ENCODE data around the gene TBL1XR1. TPM values are rescaled to one million over a fixed set of nuclear protein-coding genes. Genes with fewer than 3 reads are reported as not detected.

The TBL1XR1 gene
- polyA plus RNA-seq, 12 donors = 59.7 to 586 (median 82.5) TPM

DNA sequence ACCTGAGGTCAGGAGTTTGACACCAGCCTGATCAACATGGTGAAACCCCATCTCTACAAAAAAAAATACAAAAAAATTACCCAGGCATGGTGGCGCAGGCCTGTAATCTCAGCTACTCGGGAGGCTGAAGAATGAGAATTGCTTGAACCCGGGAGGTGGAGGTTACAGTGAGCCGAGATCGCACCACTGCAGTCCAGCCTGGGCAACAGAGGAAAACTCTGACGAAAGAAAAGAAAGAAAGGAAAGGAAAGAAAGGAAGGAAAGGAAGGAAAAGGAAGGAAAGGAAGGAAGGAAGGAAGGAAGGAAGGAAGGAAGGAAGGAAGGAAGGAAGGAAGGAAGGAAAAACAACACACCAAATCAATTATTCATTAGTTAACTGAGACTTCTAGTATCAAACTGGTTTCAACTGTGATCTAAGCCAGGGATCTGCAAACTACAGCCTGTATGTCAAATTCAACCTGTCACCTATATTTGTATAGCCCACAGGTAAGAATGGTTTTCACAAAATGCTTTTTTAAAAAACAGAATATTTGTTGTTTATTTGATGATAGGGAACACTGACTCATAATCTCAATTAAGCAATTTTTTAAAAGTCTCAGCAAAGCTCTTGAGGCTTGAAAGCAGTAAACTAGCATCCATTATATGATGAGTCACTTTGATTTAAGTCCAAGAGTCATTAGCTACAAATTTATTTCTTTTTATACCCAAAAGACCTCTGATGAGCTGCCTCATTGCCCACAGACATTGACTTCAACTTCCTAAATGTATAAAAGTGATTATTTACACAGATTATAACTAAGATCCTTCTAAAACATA, 127.6 kb downstream of the TBL1XR1 start:
- no peak for DNase-seq

DNA sequence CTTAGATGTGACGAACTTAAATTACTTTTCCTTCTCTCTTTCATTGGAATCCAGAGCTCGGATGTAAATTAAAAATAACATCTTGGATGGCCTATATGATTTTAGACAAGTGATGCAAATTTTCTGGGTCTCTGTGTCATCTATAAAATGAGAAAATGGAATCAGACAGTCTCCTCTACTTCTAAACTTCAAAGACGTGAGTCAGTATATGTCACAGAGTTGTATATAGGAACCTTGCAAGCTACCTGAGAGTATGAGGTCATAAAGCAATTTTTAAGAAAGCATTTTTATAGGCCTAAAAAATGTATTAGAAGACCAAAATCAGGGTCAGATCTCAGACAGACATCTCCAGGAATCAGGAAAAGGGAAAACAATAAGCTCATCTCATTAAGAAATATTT, 128.3 kb downstream of the TBL1XR1 start:
- DNase-seq = no peak

DNA sequence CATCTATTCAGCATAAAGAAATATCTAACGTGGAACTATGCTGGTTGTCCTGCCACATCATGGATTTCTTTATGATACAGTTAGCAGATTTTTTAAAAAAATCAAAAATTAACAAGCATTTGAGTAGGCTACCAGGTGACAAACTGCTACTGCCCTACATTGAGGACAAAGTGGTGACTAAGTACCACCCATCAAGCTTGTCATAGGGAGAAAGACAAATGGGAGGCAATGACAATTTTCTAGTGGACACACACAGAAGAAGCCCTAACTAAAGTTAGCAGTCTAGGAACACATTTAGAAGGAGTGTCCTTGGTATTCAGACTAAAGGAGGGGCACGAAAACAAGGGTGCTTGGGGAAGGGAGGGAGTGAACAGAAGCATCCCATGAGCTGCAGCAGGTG, 131.2 kb downstream of the TBL1XR1 start:
- DNase-seq = no peak

DNA sequence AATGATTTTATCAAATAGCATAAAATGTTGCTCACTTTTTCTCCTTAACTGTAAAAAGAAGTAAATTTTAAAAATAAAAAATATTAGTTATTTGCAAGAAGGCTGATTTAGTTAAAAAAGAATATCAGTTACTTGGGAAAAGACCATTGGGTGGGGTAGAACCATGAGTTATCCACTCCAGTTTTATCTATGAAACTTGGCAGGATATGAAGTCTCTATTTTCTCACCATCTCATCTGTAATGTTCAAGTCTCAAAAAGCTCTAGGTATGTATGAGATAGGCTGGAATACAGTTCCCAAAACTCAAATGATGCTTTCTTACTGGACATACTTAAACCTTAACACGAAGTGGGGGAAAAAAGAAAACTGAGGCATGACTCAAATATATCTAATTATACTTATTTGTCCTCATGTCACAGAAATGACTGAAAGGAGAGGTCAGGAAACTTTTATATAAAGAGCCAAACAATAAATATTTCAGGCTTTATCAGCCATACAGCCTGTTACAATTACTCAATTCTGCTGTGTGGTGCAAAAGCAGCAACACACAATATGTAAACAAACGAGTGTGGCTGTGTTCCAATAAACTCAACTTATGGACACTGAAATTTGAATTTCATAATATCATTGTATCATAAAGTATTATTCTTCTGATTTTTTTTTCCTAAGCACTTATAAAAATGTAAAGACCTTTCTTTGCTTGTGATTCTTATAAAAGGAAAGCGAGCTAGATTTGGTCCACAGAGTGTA, 131.8 kb downstream of the TBL1XR1 start:
- no peak for DNase-seq

DNA sequence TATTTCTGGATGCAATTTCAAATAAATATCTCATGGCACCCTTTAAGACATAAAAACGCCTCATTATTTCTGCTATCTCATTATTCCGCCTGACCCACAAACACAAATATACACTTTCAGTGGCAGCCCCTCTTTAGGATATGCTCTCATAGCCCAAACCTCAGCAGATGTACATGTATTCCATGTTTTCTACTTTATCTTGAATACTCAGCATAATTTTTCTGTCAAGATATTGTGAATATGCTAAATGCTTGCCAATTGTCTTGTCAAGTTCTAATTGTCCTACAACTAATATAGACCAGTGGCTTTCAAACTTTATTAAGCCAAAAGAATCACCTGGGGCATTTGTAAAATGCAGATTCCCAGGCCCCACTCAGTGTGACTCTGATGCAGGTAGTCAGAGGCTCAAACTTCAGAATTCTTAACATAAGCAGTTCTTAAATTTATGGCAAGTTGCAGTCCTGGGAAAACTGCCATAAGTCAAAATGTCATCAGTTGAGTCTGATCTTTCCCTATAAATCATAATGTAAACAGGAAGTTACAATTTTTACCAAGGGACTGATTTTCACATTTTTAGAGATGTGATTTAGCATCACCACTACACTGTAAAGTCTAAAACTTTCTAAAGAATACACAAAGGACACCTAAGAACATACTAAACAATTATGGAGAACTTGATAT, 135.1 kb downstream of the TBL1XR1 start:
- no peak for DNase-seq

DNA sequence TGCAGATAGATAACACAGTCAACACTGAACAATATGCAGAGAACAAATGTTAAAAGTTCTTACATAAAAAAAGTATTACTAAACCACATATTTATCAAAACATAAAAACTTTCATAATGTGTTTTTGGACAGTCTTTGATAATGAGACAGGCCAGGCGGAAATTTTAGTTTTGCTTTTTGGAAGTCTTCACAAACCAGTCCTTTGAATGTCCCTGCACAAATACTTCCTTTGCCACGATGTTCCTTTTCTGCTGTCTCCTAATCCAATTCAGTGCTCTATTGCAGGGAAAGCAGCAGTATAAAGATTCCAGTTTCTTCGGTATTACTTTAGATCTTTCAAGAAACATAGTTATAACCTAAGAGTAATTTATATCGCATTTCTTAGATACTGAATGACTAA, 135.9 kb downstream of the TBL1XR1 start:
- no peak for DNase-seq

DNA sequence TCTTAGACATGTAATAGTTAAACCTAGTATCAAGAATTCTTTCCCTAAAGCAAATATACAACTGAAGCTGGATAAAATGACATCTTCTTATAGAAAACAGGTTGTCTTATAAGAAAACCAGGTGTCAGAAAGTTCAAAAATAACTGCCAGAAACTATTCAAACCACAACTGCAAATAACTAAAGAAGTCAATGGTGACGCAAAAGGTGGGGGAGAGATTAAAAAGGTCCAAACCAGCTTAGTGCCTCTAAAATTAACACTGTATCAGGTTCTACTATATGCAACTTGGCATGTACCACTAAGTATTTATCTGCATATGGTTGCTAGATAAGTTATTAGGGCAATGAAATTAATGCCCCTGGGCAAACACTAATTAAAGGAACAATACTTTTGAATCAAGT, 136.8 kb downstream of the TBL1XR1 start:
- DNase-seq = no peak

DNA sequence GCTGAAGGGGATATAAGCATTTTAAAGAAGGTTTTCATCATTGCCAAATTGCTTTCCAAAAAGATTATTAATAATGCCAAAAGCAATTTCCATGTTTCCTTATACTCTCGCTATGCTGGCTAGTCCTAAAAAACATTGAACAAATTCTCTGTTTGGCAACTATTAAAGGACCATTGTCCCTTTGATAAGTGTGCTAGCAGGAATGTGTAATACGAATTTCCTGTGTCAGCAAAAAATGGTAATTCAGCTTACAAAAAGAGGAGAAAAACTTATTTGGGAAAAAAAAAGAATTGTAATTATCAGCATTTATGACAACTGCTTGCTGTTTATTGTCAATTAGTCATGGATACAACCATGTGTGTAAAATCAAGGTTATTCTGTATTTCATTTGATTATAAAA, 138.6 kb downstream of the TBL1XR1 start:
- DNase-seq = no peak

DNA sequence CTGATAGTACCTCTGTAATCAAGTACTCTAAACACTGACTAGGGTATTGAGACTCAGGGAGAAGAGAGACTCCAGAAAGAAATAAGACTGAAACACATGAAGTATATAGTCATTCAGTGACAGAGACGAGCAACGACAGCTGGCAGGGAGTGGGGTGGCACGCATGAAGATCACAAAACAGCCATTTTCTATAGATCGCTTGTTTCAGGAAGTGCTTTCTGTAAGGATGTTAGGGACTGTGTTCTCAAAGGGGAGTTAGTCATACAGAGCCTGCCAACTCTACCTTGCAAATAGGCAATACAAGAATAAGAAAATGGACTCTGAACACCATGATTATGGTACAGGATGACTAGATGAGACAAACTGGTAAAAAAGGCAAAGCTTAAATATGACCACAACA, 139.5 kb downstream of the TBL1XR1 start:
- DNase-seq = no peak

DNA sequence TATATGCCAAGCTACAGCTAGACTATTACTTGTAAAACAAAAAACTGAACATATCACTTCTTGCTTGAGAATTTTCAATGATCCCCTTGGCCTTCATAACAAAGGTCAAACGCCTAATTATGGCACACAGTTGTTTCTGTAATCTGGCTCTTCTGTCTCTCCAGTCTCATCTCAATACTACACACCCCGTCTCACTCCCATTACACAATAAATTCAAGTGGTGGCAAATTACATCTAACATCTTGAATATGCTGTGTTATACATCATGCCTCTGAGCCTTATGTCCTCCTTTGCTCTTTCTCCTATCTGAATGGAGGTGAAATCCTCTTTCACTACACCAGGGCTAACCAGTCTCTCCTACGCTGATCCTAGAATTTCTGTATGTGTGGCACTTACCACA, 140.4 kb downstream of the TBL1XR1 start:
- DNase-seq = no peak

DNA sequence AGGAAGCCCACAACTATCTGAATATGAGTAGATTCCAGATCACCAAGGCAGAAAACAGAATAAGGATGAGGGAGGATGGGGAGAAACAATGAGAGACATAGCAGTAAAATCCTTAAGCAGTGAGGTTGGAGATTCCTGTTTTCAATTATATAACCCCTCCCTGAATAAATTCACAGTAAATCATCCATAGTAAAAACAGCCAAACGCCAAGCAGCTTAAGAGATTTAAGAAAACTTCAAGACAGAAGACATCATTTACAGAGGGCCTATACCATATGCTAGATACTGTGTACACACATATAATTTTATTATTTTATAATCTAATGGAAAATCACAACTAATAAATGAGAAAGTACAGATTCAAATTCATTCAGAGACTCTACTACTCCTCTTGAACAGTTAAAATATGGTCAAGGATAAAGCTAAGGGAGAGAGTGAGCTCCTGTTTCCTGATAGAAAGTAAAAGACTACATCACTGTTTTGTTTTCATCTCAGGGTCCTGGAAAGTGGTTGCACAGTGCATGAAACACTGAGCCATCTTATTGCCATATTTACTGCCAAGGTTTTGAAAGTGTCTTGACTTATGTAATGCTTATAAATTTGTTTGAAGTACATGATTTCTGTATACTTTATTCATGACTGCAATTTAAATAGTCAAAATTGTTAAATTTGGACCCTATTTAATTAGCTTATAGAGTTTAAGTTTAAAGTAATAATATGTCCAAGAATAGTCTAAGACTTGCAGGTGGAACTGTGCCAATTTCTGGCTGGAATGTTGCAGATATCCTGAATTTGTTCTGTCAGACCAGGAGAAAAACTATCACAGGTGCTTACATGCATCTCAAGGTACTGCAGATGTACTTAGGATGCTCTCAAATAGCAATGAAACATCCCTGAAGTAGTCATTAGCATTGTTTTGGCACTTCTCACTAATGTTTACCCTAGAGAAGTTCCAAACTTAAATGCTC, 141.4 kb downstream of the TBL1XR1 start:
- peak; percentile 24 for DNase-seq

DNA sequence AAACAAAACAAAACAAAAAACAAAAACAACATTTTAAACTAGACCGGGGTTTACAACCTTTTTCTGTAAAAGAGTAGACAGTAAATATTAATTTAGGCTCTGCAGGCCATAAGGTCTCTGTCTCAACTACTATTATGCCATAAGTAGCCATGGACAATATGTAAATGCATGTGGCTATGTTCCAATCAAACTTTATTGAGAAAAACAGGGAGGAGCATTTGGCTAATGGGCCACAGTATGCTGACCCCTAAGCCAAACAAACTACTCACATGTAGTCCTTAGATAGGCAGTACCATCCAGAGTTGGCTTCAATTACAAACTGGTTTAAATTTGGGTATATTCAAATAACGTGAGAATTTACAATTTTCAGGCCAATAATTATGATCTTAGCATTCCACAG, 144.2 kb downstream of the TBL1XR1 start:
- no peak for DNase-seq

DNA sequence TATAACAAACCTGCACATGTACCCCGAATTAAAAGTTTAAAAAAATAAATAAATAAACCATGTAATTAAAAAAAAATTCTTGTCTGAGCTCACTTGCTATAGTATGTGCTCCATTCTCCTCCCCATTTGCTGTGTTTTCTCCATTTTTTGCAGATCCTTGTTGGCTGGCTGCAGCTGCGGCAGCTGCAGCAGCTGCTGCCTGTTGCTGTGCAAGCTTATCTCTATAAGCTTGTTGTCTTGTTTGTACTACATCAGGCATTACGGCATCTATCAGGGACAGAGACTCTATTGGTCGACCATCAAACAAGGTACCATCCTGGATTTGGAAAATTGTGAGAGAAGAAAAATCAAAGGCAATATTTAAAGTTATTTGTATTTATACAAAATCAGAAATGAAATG, 145.9 kb downstream of the TBL1XR1 start:
- peak; percentile 38 for DNase-seq

DNA sequence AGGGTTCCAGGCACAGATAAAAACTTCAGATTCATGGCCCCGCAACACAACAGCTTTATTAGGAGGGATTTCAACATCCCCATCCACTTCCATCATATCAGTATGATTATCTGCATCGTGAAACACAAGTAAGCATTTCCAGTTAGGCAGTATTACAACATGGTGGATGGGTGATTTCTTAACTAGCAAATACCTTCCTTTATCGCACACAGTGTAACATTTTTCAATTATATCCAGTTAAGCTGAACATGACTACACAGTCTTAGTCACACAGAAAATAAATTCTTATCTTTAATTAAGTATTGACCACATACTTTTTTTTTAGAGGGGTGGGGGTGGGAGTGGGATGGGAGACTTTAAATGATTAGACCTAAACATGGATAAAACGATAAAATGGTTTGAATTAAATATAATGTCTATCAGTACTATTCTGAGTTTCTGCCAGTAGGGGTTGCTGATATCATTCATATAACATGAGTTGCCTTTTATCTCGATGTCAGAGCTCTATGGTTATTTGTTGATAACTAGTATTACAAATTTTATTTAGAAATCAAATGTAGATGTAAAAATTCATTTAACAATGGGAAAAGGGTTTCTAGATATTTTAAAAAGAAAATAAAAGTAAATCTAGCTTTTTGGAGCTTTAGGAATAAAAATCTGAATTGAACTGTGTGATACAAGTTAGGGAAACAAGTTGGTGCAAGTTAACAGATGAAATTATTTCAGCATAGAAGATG, 146.6 kb downstream of the TBL1XR1 start:
- DNase-seq = peak; percentile 54

DNA sequence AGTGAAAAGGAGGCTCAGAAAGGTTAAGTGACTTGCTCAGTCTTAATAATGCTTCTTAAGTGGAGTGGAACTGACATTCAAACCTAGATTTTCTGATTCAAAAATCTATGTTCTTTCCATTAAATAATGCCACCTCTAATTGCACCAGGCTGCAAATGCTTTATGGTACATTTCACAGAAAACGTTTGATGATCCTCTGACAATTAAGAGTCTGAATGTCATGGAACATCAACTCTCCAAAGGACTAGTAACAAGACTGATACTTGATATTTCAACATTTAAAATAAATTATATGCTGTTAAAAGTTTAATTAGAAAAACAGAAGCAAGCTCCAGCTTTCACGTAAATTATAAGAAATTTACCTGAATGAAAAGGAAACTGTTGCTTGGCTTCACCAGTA, 151.5 kb downstream of the TBL1XR1 start:
- DNase-seq = no peak

DNA sequence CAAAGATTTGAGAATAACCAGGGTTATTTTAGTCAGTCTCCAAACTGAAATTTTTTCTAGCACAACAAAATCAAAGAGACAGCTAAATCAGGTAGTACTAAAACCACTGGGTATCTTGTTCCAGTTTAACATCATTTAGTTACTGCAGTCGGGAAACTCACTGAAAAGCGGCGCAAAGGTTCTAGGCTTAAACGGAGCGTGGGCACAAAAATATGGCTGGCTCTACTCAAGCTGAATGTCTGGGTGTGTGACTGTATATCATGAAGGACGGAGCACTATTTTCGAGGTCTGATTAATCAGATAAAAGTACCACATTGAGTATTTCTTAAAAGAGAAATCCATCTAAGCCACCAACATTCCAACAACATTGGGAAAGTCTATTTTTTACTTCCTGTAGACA, 152.1 kb downstream of the TBL1XR1 start:
- DNase-seq = no peak

DNA sequence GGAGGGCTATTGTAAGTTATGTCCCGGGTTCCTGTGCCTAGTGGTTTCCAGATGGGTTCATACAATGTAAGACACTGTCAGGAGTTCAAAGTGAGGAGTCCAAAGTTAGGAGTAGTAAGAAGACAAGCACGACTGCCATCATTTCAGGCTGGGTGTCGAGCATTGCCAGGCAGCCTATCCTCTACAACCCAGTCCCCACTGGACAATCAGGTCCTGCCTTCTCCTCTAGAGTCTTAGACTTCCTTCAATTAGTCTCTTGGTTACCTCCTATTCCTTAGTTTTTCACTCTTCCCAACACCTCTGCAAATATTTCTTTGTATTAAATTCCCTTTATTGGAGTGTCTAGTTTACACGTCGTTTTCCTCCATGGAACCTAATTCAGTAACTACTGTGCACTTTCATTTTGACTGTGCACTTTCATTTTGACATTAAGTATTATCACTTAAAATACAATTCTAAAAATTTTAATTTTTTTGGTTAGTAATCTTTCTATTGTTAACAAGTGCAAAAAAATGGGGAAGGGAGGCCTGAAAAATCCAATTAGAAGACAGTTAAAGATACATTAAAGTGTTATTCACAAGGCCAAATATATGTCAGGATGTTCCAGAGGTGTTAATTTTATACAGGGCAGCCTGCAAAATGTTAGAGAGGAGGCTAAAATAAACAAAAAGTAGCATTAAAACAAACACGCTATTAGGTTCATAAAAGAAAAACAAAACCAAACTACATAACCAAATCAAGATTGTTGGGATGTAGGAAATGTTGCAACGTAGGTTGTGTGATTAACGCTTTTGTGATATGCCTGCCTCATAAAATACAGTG, 155.3 kb downstream of the TBL1XR1 start:
- DNase-seq = no peak

DNA sequence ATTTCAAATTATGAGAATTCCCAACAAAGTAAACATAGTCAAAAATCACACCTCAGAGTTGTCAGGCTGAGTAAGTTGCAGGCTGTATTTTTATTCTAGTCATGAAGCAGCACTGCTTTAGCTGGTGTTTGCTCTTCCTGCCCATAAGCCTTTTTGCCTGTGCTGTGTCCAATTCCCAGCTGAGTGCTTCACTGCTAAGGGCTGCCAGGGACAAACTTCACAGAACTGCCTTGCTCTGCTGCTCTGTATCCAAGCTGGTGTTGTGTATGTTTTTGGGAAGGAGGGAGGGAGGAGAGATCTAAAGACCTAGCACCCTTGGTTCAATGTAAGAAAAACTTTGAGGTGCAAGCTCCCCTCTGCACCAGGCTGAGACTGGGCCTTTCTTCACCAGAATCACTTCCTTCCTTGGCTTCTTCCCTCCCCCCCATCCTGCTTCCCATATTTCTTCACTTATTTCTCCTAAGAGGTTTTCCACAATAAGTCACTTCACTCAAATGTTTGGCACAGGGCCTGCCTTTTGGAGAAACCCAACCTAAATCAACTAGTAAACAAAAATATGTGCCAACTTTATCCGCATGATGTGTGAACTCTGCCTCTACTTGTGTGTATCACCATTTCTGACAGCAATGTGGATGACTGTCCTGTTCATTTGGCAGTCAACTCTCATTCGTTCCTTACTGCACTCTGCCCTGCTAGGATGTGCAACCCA, 156.1 kb downstream of the TBL1XR1 start:
- DNase-seq = peak; percentile 36

Measured in muscle of arm (tissue), 12 donors.